ENCODE data around the gene TEX53.

TEX53 gene

GRCh38 chr9:114627553-114627952, 30.1 kb downstream of the TEX53 start:
- Histone ChIP-seq H3K27me3 (replicated peaks in 2 of 5; ENCODE audit: control insufficient read depth in 4 of 5, insufficient read depth in 5 of 5, low read length in 4 of 5) (no peaks in the 10 kb centered on the region), H3K4me1 (ENCODE audit: control extremely low read depth in 1 of 4, control insufficient read depth in 4 of 4, insufficient read depth in 4 of 4, low read length in 3 of 4) (no peaks in the 10 kb centered on the region), H3K27ac (ENCODE audit: insufficient read depth in 1 of 2, low read depth in 1 of 2, low read length in 2 of 2, poor library complexity in 1 of 2, severe bottlenecking in 2 of 2) (no peak overlapping the region), H3K36me3 (ENCODE audit: control insufficient read depth in 4 of 4, insufficient read depth in 4 of 4, low read length in 3 of 4) (peaks cover 19 to 79% (median 60%) of the 10 kb centered on the region in 4 experiments), H3K9me3 (ENCODE audit: control extremely low read depth in 1 of 5, control insufficient read depth in 4 of 5, insufficient read depth in 2 of 5, low read depth in 1 of 5, low read length in 4 of 5) (no peaks in the 10 kb centered on the region), H3K4me3 (ENCODE audit: control insufficient read depth in 1 of 7, extremely low read depth in 1 of 7, insufficient read depth in 4 of 7, low read depth in 2 of 7, low read length in 6 of 7) (no peak overlapping the region)
- DNase-seq = no peak
- no CpG with 5 or more reads among the region's 1 CpG for WGBS (ENCODE audit: insufficient coverage)
- ChIA-PET POLR2A (interaction anchor here (0.9 kb wide), 1 partner anchor 35 kb away, joined by 3 read pairs; no protein-coding TSS in a partner anchor), CTCF (interaction anchor here (2.0 kb wide), 1 partner anchor 10 kb away, joined by 7 read pairs; no protein-coding TSS in a partner anchor)

DNA sequence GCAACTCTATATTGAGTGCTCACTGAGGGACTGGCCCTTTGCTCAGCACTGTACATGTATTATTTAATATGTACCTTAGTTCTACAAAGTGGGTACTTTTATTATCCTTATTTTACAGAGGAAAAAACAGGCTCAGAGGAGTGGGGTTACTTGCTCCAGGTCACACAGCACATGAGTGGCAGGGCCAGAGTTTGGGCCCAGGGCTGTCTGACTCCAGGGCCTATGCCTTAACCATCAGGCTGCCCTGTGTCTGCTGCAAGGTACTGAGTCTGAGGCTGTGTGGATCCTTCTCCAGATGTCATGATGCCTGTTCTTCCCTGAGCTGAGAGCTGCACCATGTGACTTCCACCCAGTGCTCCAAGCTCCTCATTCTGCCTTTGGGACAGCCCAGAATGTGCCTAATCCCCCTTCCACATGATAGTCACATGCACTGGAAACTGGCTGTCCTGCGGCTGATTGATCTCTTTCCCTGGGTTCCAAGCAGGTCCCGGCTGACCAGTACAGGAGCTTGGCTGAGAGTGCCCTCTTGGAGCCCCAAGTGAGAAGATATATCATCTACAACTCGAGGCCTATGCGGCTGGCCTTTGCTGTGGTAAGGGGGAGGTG, 31.1 kb downstream of the TEX53 start:
- CTCF ChIA-PET = interaction anchor here (2.0 kb wide), 1 partner anchor 9 kb away, joined by 7 read pairs; no protein-coding TSS in a partner anchor
- no peak overlapping the region for H3K4me3 ChIP-seq (ENCODE audit: control insufficient read depth in 1 of 7, extremely low read depth in 1 of 7, insufficient read depth in 4 of 7, low read depth in 2 of 7, low read length in 6 of 7)

DNA sequence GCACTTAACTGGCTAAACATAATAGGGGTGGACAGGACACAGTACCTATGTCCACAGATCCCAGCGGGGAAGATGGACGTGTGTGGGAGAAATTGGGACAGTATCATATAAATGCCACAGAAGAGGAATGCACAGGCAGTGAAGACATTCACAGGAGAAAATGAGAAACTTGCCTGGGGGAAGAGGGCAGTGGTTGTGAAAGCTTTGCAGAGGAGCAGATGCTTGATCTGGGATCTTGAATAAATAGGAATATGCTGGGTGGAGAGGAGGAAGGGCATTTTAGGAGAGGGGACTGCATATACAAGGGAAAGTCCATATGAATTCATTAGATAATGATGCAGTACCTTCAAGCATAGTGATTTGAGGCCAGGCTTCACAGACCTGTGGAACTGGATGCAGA, 32.9 kb downstream of the TEX53 start:
- H3K27me3 ChIP-seq (replicated peaks in 2 of 5; ENCODE audit: control insufficient read depth in 4 of 5, insufficient read depth in 5 of 5, low read length in 4 of 5) = no peaks in the 10 kb centered on the region
- H3K9me3 ChIP-seq (ENCODE audit: control extremely low read depth in 1 of 5, control insufficient read depth in 4 of 5, insufficient read depth in 2 of 5, low read depth in 1 of 5, low read length in 4 of 5) = no peaks in the 10 kb centered on the region
- ChIA-PET POLR2A (no interaction called here), CTCF (interaction anchor here (0.6 to 1.8 kb wide), 3 partner anchors 25 to 127 kb away, joined by 3 to 4 read pairs (median 3); no protein-coding TSS in a partner anchor)
- peaks cover 13 to 65% (median 48%) of the 10 kb centered on the region in 4 experiments for H3K36me3 ChIP-seq (ENCODE audit: control insufficient read depth in 4 of 4, insufficient read depth in 4 of 4, low read length in 3 of 4)
- DNase-seq = no peak
- no peak overlapping the region for H3K4me3 ChIP-seq (ENCODE audit: control insufficient read depth in 1 of 7, extremely low read depth in 1 of 7, insufficient read depth in 4 of 7, low read depth in 2 of 7, low read length in 6 of 7)
- H3K4me1 ChIP-seq (ENCODE audit: control extremely low read depth in 1 of 4, control insufficient read depth in 4 of 4, insufficient read depth in 4 of 4, low read length in 3 of 4) = peaks cover under 1 to 2% (median 1%) of the 10 kb centered on the region in 4 experiments
- H3K27ac ChIP-seq (ENCODE audit: insufficient read depth in 1 of 2, low read depth in 1 of 2, low read length in 2 of 2, poor library complexity in 1 of 2, severe bottlenecking in 2 of 2) = no peak overlapping the region
- 93% methylated on average over 2 of the region's 2 CpGs for WGBS (ENCODE audit: insufficient coverage)

More for the DNA sequence above, 31.1 kb downstream of the TEX53 start:
- no peak for DNase-seq
- 95% methylated on average over 4 of the region's 4 CpGs for WGBS (ENCODE audit: insufficient coverage)
- H3K27ac ChIP-seq (ENCODE audit: insufficient read depth in 1 of 2, low read depth in 1 of 2, low read length in 2 of 2, poor library complexity in 1 of 2, severe bottlenecking in 2 of 2) = no peak overlapping the region
- H3K27me3 ChIP-seq (replicated peaks in 2 of 5; ENCODE audit: control insufficient read depth in 4 of 5, insufficient read depth in 5 of 5, low read length in 4 of 5) = no peaks in the 10 kb centered on the region
- H3K36me3 ChIP-seq (ENCODE audit: control insufficient read depth in 4 of 4, insufficient read depth in 4 of 4, low read length in 3 of 4) = peaks cover 15 to 80% (median 59%) of the 10 kb centered on the region in 4 experiments
- POLR2A ChIA-PET = interaction anchor here (0.6 kb wide), 1 partner anchor 39 kb away, joined by 3 read pairs; the partner anchor contains the start of gene ATP6V1G1
- H3K9me3 ChIP-seq (ENCODE audit: control extremely low read depth in 1 of 5, control insufficient read depth in 4 of 5, insufficient read depth in 2 of 5, low read depth in 1 of 5, low read length in 4 of 5) = no peaks in the 10 kb centered on the region
- H3K4me1 ChIP-seq (ENCODE audit: control extremely low read depth in 1 of 4, control insufficient read depth in 4 of 4, insufficient read depth in 4 of 4, low read length in 3 of 4) = no peaks in the 10 kb centered on the region

DNA sequence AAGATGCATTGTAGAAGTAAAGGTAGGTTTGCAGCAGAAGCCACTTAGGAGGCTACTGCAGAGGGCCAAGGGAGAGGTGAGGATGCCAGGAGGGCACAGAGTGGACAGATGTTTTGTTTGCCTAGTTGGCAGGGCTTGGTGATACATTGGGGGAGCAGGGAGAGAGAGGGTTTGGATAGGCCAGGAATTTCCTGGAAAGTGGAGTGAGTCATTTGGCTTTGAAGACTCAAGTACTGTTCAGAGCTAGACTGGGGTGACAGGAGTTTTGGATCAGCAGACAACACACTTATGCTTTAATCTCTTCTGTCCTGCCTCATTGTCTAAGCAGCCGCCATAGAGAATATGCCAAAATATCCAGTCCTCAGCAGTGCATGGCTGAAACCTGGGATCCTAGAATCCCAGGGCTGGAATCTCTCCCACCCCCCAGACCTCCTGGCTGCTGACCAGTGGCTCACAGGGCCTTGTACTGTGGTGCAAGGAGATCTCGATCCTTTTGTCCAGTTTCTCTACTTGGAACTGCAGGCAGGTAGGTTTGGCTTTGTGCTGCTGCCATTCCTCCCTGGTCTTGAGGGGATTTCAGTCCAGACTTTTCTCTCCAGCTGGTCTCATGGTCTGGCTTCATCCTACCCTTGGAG, 35.5 kb downstream of the TEX53 start:
- Histone ChIP-seq H3K36me3 (ENCODE audit: control insufficient read depth in 4 of 4, insufficient read depth in 4 of 4, low read length in 3 of 4) (peaks cover 4 to 52% (median 30%) of the 10 kb centered on the region in 4 experiments), H3K4me3 (ENCODE audit: control insufficient read depth in 1 of 7, extremely low read depth in 1 of 7, insufficient read depth in 4 of 7, low read depth in 2 of 7, low read length in 6 of 7) (no peak overlapping the region), H3K4me1 (ENCODE audit: control extremely low read depth in 1 of 4, control insufficient read depth in 4 of 4, insufficient read depth in 4 of 4, low read length in 3 of 4) (peaks cover 5 to 21% (median 11%) of the 10 kb centered on the region in 4 experiments), H3K27me3 (replicated peaks in 2 of 5; ENCODE audit: control insufficient read depth in 4 of 5, insufficient read depth in 5 of 5, low read length in 4 of 5) (no peaks in the 10 kb centered on the region), H3K27ac (ENCODE audit: insufficient read depth in 1 of 2, low read depth in 1 of 2, low read length in 2 of 2, poor library complexity in 1 of 2, severe bottlenecking in 2 of 2) (no peak overlapping the region), H3K9me3 (ENCODE audit: control extremely low read depth in 1 of 5, control insufficient read depth in 4 of 5, insufficient read depth in 2 of 5, low read depth in 1 of 5, low read length in 4 of 5) (peaks cover 0 to 6% (median 0%) of the 10 kb centered on the region in 5 experiments)
- POLR2A ChIA-PET = no interaction called here
- DNase-seq = no peak
- 100% methylated on average over 2 of the region's 2 CpGs for WGBS (ENCODE audit: insufficient coverage)
- CTCF ChIA-PET = interaction anchor here (0.9 to 1.4 kb wide), 3 partner anchors 15 to 32 kb away, joined by 3 read pairs; no protein-coding TSS in a partner anchor

DNA sequence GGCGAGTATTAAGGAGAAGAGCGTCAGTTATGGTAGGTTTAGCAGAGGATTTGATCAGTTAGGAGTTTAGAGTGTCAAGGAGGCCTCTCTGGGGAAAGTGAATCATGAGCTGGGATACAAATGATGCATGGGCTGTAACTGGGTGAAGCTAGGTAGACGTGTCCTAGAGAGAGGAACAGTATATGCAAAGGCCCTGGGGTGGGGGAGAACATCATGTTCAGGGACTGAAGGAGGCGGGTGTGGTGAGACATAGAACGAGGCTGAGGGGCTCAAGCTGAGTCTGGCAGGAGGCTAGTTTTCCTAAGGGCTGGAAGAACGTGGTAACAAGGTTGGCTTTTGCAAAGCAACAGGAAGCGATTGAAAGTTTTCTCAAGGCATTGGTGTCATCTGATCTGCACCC, 36.0 kb downstream of the TEX53 start:
- Histone ChIP-seq H3K27me3 (replicated peaks in 2 of 5; ENCODE audit: control insufficient read depth in 4 of 5, insufficient read depth in 5 of 5, low read length in 4 of 5) (no peaks in the 10 kb centered on the region), H3K36me3 (ENCODE audit: control insufficient read depth in 4 of 4, insufficient read depth in 4 of 4, low read length in 3 of 4) (peaks cover 4 to 47% (median 25%) of the 10 kb centered on the region in 4 experiments), H3K9me3 (ENCODE audit: control extremely low read depth in 1 of 5, control insufficient read depth in 4 of 5, insufficient read depth in 2 of 5, low read depth in 1 of 5, low read length in 4 of 5) (peaks cover 0 to 6% (median 0%) of the 10 kb centered on the region in 5 experiments), H3K4me3 (ENCODE audit: control insufficient read depth in 1 of 7, extremely low read depth in 1 of 7, insufficient read depth in 4 of 7, low read depth in 2 of 7, low read length in 6 of 7) (no peak overlapping the region), H3K4me1 (ENCODE audit: control extremely low read depth in 1 of 4, control insufficient read depth in 4 of 4, insufficient read depth in 4 of 4, low read length in 3 of 4) (peaks cover 5 to 27% (median 17%) of the 10 kb centered on the region in 4 experiments), H3K27ac (ENCODE audit: insufficient read depth in 1 of 2, low read depth in 1 of 2, low read length in 2 of 2, poor library complexity in 1 of 2, severe bottlenecking in 2 of 2) (no peak overlapping the region)
- ChIA-PET POLR2A (no interaction called here), CTCF (interaction anchor here (0.9 to 1.4 kb wide), 4 partner anchors 15 to 32 kb away, joined by 3 read pairs; no protein-coding TSS in a partner anchor)
- no peak for DNase-seq
- 98% methylated on average over 6 of the region's 7 CpGs for WGBS (ENCODE audit: insufficient coverage)

GRCh38 chr9:114619191-114619761, 38.3 kb downstream of the TEX53 start:
- Histone ChIP-seq H3K4me3 (ENCODE audit: control insufficient read depth in 1 of 7, extremely low read depth in 1 of 7, insufficient read depth in 4 of 7, low read depth in 2 of 7, low read length in 6 of 7) (peak overlapping the region in 5 of 7 experiments; percentile 44 to 79 (median 62)), H3K36me3 (ENCODE audit: control insufficient read depth in 4 of 4, insufficient read depth in 4 of 4, low read length in 3 of 4) (peaks cover 4 to 38% (median 16%) of the 10 kb centered on the region in 4 experiments), H3K9me3 (ENCODE audit: control extremely low read depth in 1 of 5, control insufficient read depth in 4 of 5, insufficient read depth in 2 of 5, low read depth in 1 of 5, low read length in 4 of 5) (peaks cover 0 to 6% (median 0%) of the 10 kb centered on the region in 5 experiments), H3K4me1 (ENCODE audit: control extremely low read depth in 1 of 4, control insufficient read depth in 4 of 4, insufficient read depth in 4 of 4, low read length in 3 of 4) (peaks cover 5 to 32% (median 23%) of the 10 kb centered on the region in 4 experiments), H3K27me3 (replicated peaks in 2 of 5; ENCODE audit: control insufficient read depth in 4 of 5, insufficient read depth in 5 of 5, low read length in 4 of 5) (no peaks in the 10 kb centered on the region), H3K27ac (ENCODE audit: insufficient read depth in 1 of 2, low read depth in 1 of 2, low read length in 2 of 2, poor library complexity in 1 of 2, severe bottlenecking in 2 of 2) (peak overlapping the region; percentile 2 to 69)
- DNase-seq = peak; percentile 41 to 80 (median 74)
- POLR2A ChIA-PET = interaction anchor here (0.6 to 0.7 kb wide), 2 partner anchors 8 to 15 kb away, joined by 3 to 4 read pairs; partner anchors contain the start of gene TMEM268
- WGBS (ENCODE audit: insufficient coverage) = 23% methylated on average over 11 of the region's 13 CpGs
- CTCF ChIA-PET = interaction anchor here (0.6 to 1.6 kb wide), 5 partner anchors 9 to 143 kb away, joined by 3 to 7 read pairs (median 3); no protein-coding TSS in a partner anchor
